Activated CD4-positive, alpha-beta T cell treated with anti-CD3 and anti-CD28 coated beads for 48 hours (primary cell): Measurements from ENCODE around the gene DENND2C.
"Not testable (repeated sequence)": the region's sequence is repeated elsewhere in the genome, so short reads cannot be mapped to it uniquely, and the experiment has no call there.

Experiments
- DNase-seq: peaks from one replicate; pipeline ENCODE4 v3.0.0-alpha.2; 2020

DENND2C gene

GRCh38 chr1:114589122-114589521 lies 80.7 kb downstream of the DENND2C start:
- DNase-seq: no peak

- no peak for DNase-seq
Observed at GRCh38 chr1:114588196-114588689, 81.6 kb downstream of the DENND2C start.

GRCh38 chr1:114587203-114587991 lies 82.5 kb downstream of the DENND2C start:
- no peak for DNase-seq

- no peak for DNase-seq
Observed at GRCh38 chr1:114586513-114587047, 83.3 kb downstream of the DENND2C start.

- DNase-seq: no peak
Observed at GRCh38 chr1:114585231-114585630, 84.6 kb downstream of the DENND2C start.

- DNase-seq: peak; percentile 96
Observed at GRCh38 chr1:114581335-114582287, 88.2 kb downstream of the DENND2C start, which contains the start of gene BCAS2. Gene BCAS2, minus strand, starts transcription at chr1:114581615. Its CDS starts 24 bp downstream, at chr1:114581591.

GRCh38 chr1:114574365-114574764 lies 95.5 kb downstream of the DENND2C start:
- no peak for DNase-seq

GRCh38 chr1:114564141-114564540 lies 105.7 kb downstream of the DENND2C start:
- no peak for DNase-seq

GRCh38 chr1:114562978-114563510 lies 106.8 kb downstream of the DENND2C start:
- not testable (repeated sequence) for DNase-seq

GRCh38 chr1:114561333-114561732 lies 108.5 kb downstream of the DENND2C start:
- no peak for DNase-seq

- no peak for DNase-seq
Observed at GRCh38 chr1:114559356-114559755, 110.5 kb downstream of the DENND2C start.

GRCh38 chr1:114558544-114558943 lies 111.3 kb downstream of the DENND2C start:
- DNase-seq: no peak

- DNase-seq: no peak
Observed at GRCh38 chr1:114554577-114554976, 115.3 kb downstream of the DENND2C start.

- no peak for DNase-seq
Observed at GRCh38 chr1:114552106-114552639, 117.7 kb downstream of the DENND2C start.

GRCh38 chr1:114551400-114551799 lies 118.4 kb downstream of the DENND2C start:
- DNase-seq: no peak

GRCh38 chr1:114550336-114550735 lies 119.5 kb downstream of the DENND2C start:
- no peak for DNase-seq

- no peak for DNase-seq
Observed at GRCh38 chr1:114549137-114549536, 120.7 kb downstream of the DENND2C start.

- DNase-seq: no peak
Observed at GRCh38 chr1:114547076-114547475, 122.8 kb downstream of the DENND2C start.

GRCh38 chr1:114545796-114546195 lies 124.1 kb downstream of the DENND2C start:
- no peak for DNase-seq

- no peak for DNase-seq
Observed at GRCh38 chr1:114545315-114545714, 124.5 kb downstream of the DENND2C start.

GRCh38 chr1:114540821-114541220 lies 129.0 kb downstream of the DENND2C start:
- no peak for DNase-seq

- DNase-seq: no peak
Observed at GRCh38 chr1:114540272-114540671, 129.6 kb downstream of the DENND2C start.

- DNase-seq: no peak
Observed at GRCh38 chr1:114536043-114536442, 133.8 kb downstream of the DENND2C start.
